PC-9 (cell line): Measurements from ENCODE around the gene CAMTA1. TPM values are rescaled to one million over a fixed set of nuclear protein-coding genes. Genes with fewer than 3 reads are reported as not detected.

Source experiments
- BruUV-seq: library from RNA; stranded (reverse); fragments of 400-500 nt; replicated peaks from 2 replicates; lab custom pipeline; 2021; lab: Mats Ljungman, UMichigan
- CTCF ChIA-PET: fragments of 300-600 bp; sonication (Branson Sonifier 250); formaldehyde crosslinking; loops from one replicate; lab custom pipeline; 2022; ENCODE audit warnings: antibody characterized with exemption; lab: Charles Lee
- POLR2A ChIA-PET: fragments of 300-600 bp; sonication (Branson Sonifier 250); formaldehyde crosslinking; loops from one replicate; lab custom pipeline; 2022; ENCODE audit warnings: antibody characterized with exemption; ENCODE audit not compliant: unreplicated experiment; lab: Charles Lee
- DNase-seq, 2 experiments: peaks; one replicate each; pipeline versions ENCODE4 v3.0.0 to v3.0.0-alpha.2; 2015 to 2022; ENCODE audit warnings: mixed read lengths in 1 of 2
- H2AFZ ChIP-seq: fragments of 200-600 bp; sonication (generic); 2 replicates; pipeline ENCODE4 v1.8.1; 2017; ENCODE audit warnings: antibody characterized with exemption
- H3F3A ChIP-seq: fragments of 200-600 bp; sonication (generic); 2 replicates; pipeline ENCODE4 v1.8.1; 2017; ENCODE audit warnings: antibody characterized with exemption, mild to moderate bottlenecking, low read depth; ENCODE audit not compliant: insufficient read depth
- H3K27ac ChIP-seq: fragments of 200-600 bp; sonication (generic); 2 replicates; pipeline ENCODE4 v1.6.1; 2016; ENCODE audit warnings: mixed run types
- H3K27me3 ChIP-seq: fragments of 200-600 bp; sonication (generic); 2 replicates; pipeline ENCODE4 v1.6.1; 2016; ENCODE audit warnings: low read depth, mixed run types; ENCODE audit not compliant: insufficient read depth
- H3K36me3 ChIP-seq: fragments of 200-600 bp; sonication (generic); 2 replicates; pipeline ENCODE4 v1.6.1; 2016; ENCODE audit warnings: low read depth, mixed run types
- H3K4me1 ChIP-seq: fragments of 200-600 bp; sonication (generic); replicated peaks from 2 replicates; pipeline ENCODE4 v1.6.1; 2016; ENCODE audit warnings: mixed run types; ENCODE audit not compliant: insufficient read depth
- H3K4me2 ChIP-seq: fragments of 200-600 bp; sonication (generic); 2 replicates; pipeline ENCODE4 v1.6.1; 2017; ENCODE audit warnings: mixed run types
- H3K4me3 ChIP-seq: fragments of 200-600 bp; sonication (generic); 2 replicates; pipeline ENCODE4 v1.6.1; 2016; ENCODE audit warnings: mixed run types
- H3K79me2 ChIP-seq: fragments of 200-600 bp; sonication (generic); 2 replicates; pipeline ENCODE4 v1.6.1; 2017; ENCODE audit warnings: low read depth, mixed run types
- H3K9me2 ChIP-seq: fragments of 200-600 bp; sonication (generic); 2 replicates; pipeline ENCODE4 v1.8.1; 2017; ENCODE audit warnings: mild to moderate bottlenecking; ENCODE audit not compliant: insufficient read depth
- H3K9me3 ChIP-seq: fragments of 200-600 bp; sonication (generic); 2 replicates; pipeline ENCODE4 v1.8.1; 2016; ENCODE audit warnings: low read depth; ENCODE audit not compliant: insufficient read depth
- H4K20me1 ChIP-seq: fragments of 200-600 bp; sonication (generic); 2 replicates; pipeline ENCODE4 v1.8.1; 2017; ENCODE audit not compliant: insufficient read depth
- EZH2 ChIP-seq: fragments of 200-600 bp; sonication (generic); IDR thresholded peaks from 2 replicates; pipeline ENCODE4 v1.8.0; 2017; ENCODE audit warnings: antibody characterized with exemption, low read depth
- intact Hi-C: fragments of 100-400 bp; cut with micrococcal nuclease; formaldehyde crosslinking; loops from one replicate; pipeline ENCODE4 v1.10.0; 2022; ENCODE audit not compliant: unreplicated experiment
- total RNA-seq: library from RNA; stranded (reverse); gene quantifications from 2 replicates; pipeline ENCODE4 v1.2.3, GENCODE V29; 2021
- TF ChIP-seq, protein P1 (sequence below): fragments of 200-600 bp; sonication (generic); conservative IDR thresholded peaks from 2 replicates; pipeline ENCODE4 v1.6.1; 2017; ENCODE audit warnings: mixed run types, antibody characterized with exemption, mild to moderate bottlenecking, moderate library complexity

Gene CAMTA1
- total RNA-seq, 1 experiment from 2014 or later, result 72.3 TPM

DNA sequence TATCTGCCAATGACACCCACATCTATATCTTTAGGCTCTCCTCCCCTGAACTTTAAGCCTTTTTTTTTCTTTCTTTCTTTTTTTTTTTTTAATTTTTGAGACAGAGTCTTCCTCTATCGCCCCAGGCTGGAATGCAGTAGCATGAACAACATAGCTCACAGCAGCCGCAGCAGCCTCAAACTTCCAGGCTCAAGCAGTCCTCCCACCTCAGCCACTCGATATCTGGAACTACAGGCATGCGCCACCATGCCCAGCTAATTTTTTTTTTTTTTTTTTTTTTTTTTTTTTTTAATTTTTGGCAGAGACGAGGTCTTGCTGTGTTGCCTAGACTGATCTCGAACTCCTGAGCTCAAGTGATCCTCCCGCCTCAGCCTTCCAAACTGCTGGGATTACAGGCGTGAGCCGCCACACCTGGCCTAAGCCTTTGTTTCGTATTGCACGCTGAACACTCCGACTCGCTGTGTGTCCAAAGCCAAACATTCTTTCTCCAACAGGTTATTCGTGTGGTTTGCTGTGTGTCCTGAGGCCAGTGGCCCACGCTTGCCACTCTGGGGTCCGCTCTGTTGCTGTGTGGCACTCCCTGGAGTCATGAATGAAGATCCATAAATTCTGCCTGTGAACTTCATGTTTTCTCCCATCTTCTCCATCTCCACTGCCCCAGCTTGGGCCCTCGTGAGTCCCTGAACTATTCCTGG, 119.4 kb downstream of the CAMTA1 start:
- intact Hi-C loops, result no loop called here
- ChIA-PET CTCF (interaction anchor here (0.7 kb wide), 1 partner anchor 166 kb away, joined by 3 read pairs; no protein-coding TSS in a partner anchor), POLR2A (interaction anchor here (0.6 kb wide), 1 partner anchor 513 kb away, joined by 14 read pairs; no protein-coding TSS in a partner anchor)
- H3K9me3 ChIP-seq, result no peaks in the 10 kb centered on the region
- H3F3A ChIP-seq, result no peaks in the 10 kb centered on the region
- no peak overlapping the region for H3K4me3 ChIP-seq
- H3K27ac ChIP-seq, result no peak overlapping the region
- no peak overlapping the region for H2AFZ ChIP-seq
- no peaks in the 10 kb centered on the region for H3K36me3 ChIP-seq
- no peak overlapping the region for H3K4me2 ChIP-seq
- H3K79me2 ChIP-seq, result no peaks in the 10 kb centered on the region
- no peak for DNase-seq
- no TSS peak for BruUV-seq
- H3K4me1 ChIP-seq, result no peaks in the 10 kb centered on the region
- no peaks in the 10 kb centered on the region for H3K9me2 ChIP-seq
- H3K27me3 ChIP-seq, result no peaks in the 10 kb centered on the region
- H4K20me1 ChIP-seq, result no peaks in the 10 kb centered on the region
- TF ChIP-seq, protein P1, sequence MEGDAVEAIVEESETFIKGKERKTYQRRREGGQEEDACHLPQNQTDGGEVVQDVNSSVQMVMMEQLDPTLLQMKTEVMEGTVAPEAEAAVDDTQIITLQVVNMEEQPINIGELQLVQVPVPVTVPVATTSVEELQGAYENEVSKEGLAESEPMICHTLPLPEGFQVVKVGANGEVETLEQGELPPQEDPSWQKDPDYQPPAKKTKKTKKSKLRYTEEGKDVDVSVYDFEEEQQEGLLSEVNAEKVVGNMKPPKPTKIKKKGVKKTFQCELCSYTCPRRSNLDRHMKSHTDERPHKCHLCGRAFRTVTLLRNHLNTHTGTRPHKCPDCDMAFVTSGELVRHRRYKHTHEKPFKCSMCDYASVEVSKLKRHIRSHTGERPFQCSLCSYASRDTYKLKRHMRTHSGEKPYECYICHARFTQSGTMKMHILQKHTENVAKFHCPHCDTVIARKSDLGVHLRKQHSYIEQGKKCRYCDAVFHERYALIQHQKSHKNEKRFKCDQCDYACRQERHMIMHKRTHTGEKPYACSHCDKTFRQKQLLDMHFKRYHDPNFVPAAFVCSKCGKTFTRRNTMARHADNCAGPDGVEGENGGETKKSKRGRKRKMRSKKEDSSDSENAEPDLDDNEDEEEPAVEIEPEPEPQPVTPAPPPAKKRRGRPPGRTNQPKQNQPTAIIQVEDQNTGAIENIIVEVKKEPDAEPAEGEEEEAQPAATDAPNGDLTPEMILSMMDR, result no peak
- TF ChIP-seq EZH2, result no peak

DNA sequence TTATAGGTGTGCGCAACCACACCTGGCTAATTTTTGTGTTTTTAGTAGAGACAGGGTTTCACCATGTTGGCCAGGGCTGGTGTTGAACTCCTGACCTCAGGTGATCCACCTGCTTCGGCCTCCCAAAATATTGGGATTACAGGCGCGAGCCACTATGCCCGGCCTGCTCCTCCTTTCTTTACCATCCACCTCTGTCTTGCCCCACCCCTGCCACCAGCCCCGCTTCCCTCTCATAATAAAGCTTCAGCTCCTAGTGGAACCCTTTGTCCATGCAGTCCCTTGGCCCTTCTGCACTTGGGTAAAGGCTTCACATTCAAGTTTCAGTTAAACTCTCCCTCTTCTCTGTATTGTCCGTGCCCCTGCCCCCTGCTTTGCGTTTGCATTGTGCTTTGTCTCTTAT, 120.1 kb downstream of the CAMTA1 start:
- Histone ChIP-seq H2AFZ (no peak overlapping the region), H3K4me3 (no peak overlapping the region), H3K27me3 (no peaks in the 10 kb centered on the region), H3K4me2 (no peak overlapping the region), H3K36me3 (no peaks in the 10 kb centered on the region), H3F3A (no peaks in the 10 kb centered on the region), H3K4me1 (no peaks in the 10 kb centered on the region), H3K9me2 (no peaks in the 10 kb centered on the region), H3K9me3 (no peaks in the 10 kb centered on the region), H3K79me2 (no peaks in the 10 kb centered on the region), H4K20me1 (no peaks in the 10 kb centered on the region), H3K27ac (no peak overlapping the region)
- intact Hi-C loops, result no loop called here
- POLR2A ChIA-PET, result no interaction called here
- DNase-seq, result no peak
- TF ChIP-seq EZH2, result no peak
- TF ChIP-seq, protein P1, result no peak
- BruUV-seq, result no TSS peak
- CTCF ChIA-PET, result no interaction called here

DNA sequence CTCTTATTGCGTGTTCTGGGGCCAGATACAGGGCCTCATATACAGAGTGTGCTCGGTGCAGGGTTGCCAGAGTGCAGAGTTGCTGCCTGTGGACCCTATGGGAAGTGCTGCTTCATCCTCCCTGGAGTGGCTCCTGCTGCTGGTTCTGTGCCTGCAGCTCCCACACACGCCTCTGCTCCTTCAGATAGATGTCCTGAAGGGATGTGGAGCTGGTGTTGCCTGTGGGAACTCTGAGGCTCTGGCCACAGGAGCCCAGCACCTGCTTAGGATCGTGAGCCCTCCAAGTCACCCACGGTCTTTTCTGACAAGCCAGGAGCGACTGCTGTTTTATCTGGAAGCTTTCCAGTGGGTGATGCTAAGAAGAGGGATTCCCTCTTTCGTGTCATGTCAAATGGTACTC, 120.5 kb downstream of the CAMTA1 start:
- CTCF ChIA-PET, result no interaction called here

More for the DNA sequence above, 120.5 kb downstream of the CAMTA1 start:
- Histone ChIP-seq H3K27ac (no peak overlapping the region), H3K79me2 (no peaks in the 10 kb centered on the region), H2AFZ (no peak overlapping the region), H3K9me3 (no peaks in the 10 kb centered on the region), H3K4me2 (no peak overlapping the region), H3F3A (no peaks in the 10 kb centered on the region), H4K20me1 (no peaks in the 10 kb centered on the region), H3K9me2 (no peaks in the 10 kb centered on the region), H3K27me3 (no peaks in the 10 kb centered on the region), H3K36me3 (no peaks in the 10 kb centered on the region), H3K4me1 (no peaks in the 10 kb centered on the region), H3K4me3 (no peak overlapping the region)
- no TSS peak for BruUV-seq
- TF ChIP-seq, protein P1, result no peak
- no peak for TF ChIP-seq EZH2
- intact Hi-C loops, result no loop called here
- no peak for DNase-seq
- POLR2A ChIA-PET, result no interaction called here
